ENCODE results near the gene MCM3.

DNA sequence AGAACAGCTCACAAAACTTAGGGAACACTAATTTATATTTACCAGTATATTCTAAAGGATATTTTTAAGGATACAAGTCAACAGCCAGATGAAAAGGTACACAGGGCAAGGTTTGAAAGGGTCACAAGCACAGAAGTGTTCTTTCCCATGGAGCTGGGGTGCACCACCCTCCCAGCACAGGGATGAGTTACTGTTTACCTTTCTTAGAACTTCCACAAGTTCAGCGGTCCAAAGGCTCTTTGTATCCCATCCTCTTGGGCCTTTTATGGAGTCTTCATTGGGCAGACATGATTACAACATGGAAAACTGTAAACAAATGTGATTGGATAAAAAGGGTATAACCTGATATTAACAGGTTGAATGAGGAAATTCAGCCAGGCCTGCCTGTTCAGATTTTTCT, 39.1 kb downstream of the MCM3 start:
- no peak for TF ChIP-seq CTCF (IDR thresholded peaks at IDR 0.05)
- no peak for TF ChIP-seq POLR2A (IDR thresholded peaks at IDR 0.05)

All from testis (tissue), 2 donors.